H1 (cell line): ENCODE data around the gene BTNL3. TPM values are rescaled to one million over a fixed set of nuclear protein-coding genes. Genes with fewer than 3 reads are reported as not detected.

Experiments used
- CREB1 ChIP-seq: IDR thresholded peaks from 2 replicates; pipeline ENCODE4 v1.6.1; 2012; ENCODE audit warnings: inconsistent platforms
- CTCF ChIP-seq, 3 experiments: IDR thresholded peaks; 1 replicate in 2 of 3; 2 replicates in 1 of 3; pipeline versions ENCODE4 v1.5.1 to v1.6.1; 2011; ENCODE audit warnings: low read length in 3 of 3, mild to moderate bottlenecking in 3 of 3, inconsistent platforms in 2 of 3, low read depth in 1 of 3, moderate library complexity in 1 of 3; ENCODE audit not compliant: insufficient read depth in 1 of 3; ENCODE audit errors: control extremely low read depth in 1 of 3
- SIRT6 ChIP-seq: IDR thresholded peaks from one replicate; pipeline ENCODE4 v1.7.1; 2012; ENCODE audit warnings: low read length, inconsistent platforms
- USF2 ChIP-seq: IDR thresholded peaks from 2 replicates; pipeline ENCODE4 v1.6.1; 2011; ENCODE audit warnings: low read length, improper control_type of control experiment
- YY1 ChIP-seq: IDR thresholded peaks from 2 replicates; pipeline ENCODE4 v1.6.1; 2011; ENCODE audit warnings: low read depth, mild to moderate bottlenecking, low read length
- polyA plus RNA-seq, 7 experiments: library from polyadenylated mRNA; depleted of rRNA in 3 of 7; stranded (reverse) in 5 of 7; unstranded in 2 of 7; fragments of >200 nt in 5 of 7; fragments of 200-250 nt in 2 of 7; gene quantifications; 1 replicate in 5 of 7; 2 replicates in 1 of 7; 4 replicates in 1 of 7; pipeline versions ENCODE4 v1.2.1 to v1.2.3, GENCODE V29; 2011 to 2013; ENCODE audit warnings: missing spikeins in 2 of 7, mixed read lengths in 2 of 7
- total RNA-seq: library from RNA; stranded (reverse); fragmentation: NEBNext Ultra II Directional; extraction: Animal tissue kit (Norgen Biotek cat#: 25700); gene quantifications from 2 replicates; pipeline ENCODE4 v1.2.1, GENCODE V29; 2021

Gene BTNL3
- total and polyA plus RNA-seq, 2 of the 8 experiments (the other 6 are each of a cell fraction or from before 2014, with no cell fraction given), result not detected

- TF ChIP-seq CTCF (IDR thresholded peaks at IDR 0.05; ENCODE audit: control extremely low read depth in 1 of 3, insufficient read depth in 1 of 3, low read depth in 1 of 3, low read length in 3 of 3) (no peak), CREB1 (no peak), SIRT6 (no peak), YY1 (no peak), USF2 (no peak)
Measured at GRCh38 chr5:180982008-180982741, 6.5 kb upstream of the BTNL3 start (continued).
